CD14-positive monocyte (primary cell): ENCODE data around the gene CACNG6. TPM values are rescaled to one million over a fixed set of nuclear protein-coding genes. Genes with fewer than 3 reads are reported as not detected.
A peak's percentile ranks its signal among the peaks of the same experiment; 100 is the strongest.

Source experiments
- DNase-seq, 3 donors: peaks; one replicate each; pipeline ENCODE4 v3.0.0-alpha.2; 2011 to 2022
- H2AFZ ChIP-seq: 2 replicates; pipeline ENCODE4 v1.6.0; 2012; ENCODE audit warnings: mild to moderate bottlenecking, low read depth, low read length, inconsistent platforms; ENCODE audit not compliant: insufficient read depth, poor library complexity, severe bottlenecking
- H3K27ac ChIP-seq, 2 donors: 1 replicate in 1 of 2; 2 replicates in 1 of 2; pipeline ENCODE4 v1.5.1; 2012 to 2013; ENCODE audit warnings: low read length in 2 of 2, control low read depth in 1 of 2, inconsistent platforms in 1 of 2, low read depth in 1 of 2, mild to moderate bottlenecking in 1 of 2
- H3K27me3 ChIP-seq, 2 donors: one replicate each; pipeline versions ENCODE4 v1.6.0 to v1.6.1; 2011 to 2013; ENCODE audit warnings: low read length in 2 of 2; ENCODE audit not compliant: control insufficient read depth in 2 of 2, insufficient read depth in 2 of 2
- H3K36me3 ChIP-seq, 2 donors: replicated peaks in 1 of 2; 1 replicate in 1 of 2; 2 replicates in 1 of 2; pipeline versions ENCODE4 v1.5.1 to v1.6.1; 2012 to 2013; ENCODE audit warnings: low read length in 2 of 2, control low read depth in 1 of 2, inconsistent platforms in 1 of 2, mild to moderate bottlenecking in 1 of 2; ENCODE audit not compliant: insufficient read depth in 2 of 2, control insufficient read depth in 1 of 2
- H3K4me1 ChIP-seq, 2 donors: 1 replicate in 1 of 2; 2 replicates in 1 of 2; pipeline versions ENCODE4 v1.5.1 to v1.6.1; 2012 to 2013; ENCODE audit warnings: low read length in 2 of 2, control low read depth in 1 of 2, inconsistent platforms in 1 of 2, mild to moderate bottlenecking in 1 of 2, moderate library complexity in 1 of 2; ENCODE audit not compliant: insufficient read depth in 2 of 2, control insufficient read depth in 1 of 2
- H3K4me2 ChIP-seq: replicated peaks from 2 replicates; pipeline ENCODE3; 2012; ENCODE audit warnings: low read length, moderate library complexity, mild to moderate bottlenecking; ENCODE audit not compliant: poor library complexity, severe bottlenecking; ENCODE audit errors: extremely low read depth
- H3K4me3 ChIP-seq, 3 experiments: fragments of 200-600 bp in 1 of 3; sonication (generic) in 1 of 3; replicated peaks in 1 of 3; 1 replicate in 2 of 3; 2 replicates in 1 of 3; pipeline ENCODE4 v1.5.1; 2011 to 2013; ENCODE audit warnings: low read length in 3 of 3, mild to moderate bottlenecking in 3 of 3, control low read depth in 2 of 3, low read depth in 2 of 3, inconsistent platforms in 1 of 3, moderate library complexity in 1 of 3
- H3K79me2 ChIP-seq: 2 replicates; pipeline ENCODE4 v1.6.0; 2012; ENCODE audit warnings: mild to moderate bottlenecking, control low read depth, inconsistent platforms, low read length, moderate library complexity; ENCODE audit not compliant: insufficient read depth
- H3K9ac ChIP-seq: 2 replicates; pipeline ENCODE4 v1.6.0; 2017; ENCODE audit warnings: low read length, mild to moderate bottlenecking; ENCODE audit not compliant: insufficient read depth, poor library complexity, severe bottlenecking
- H3K9me3 ChIP-seq, 2 donors: replicated peaks in 1 of 2; 1 replicate in 1 of 2; 2 replicates in 1 of 2; pipeline versions ENCODE4 v1.5.1 to v1.6.1; 2012 to 2013; ENCODE audit warnings: low read length in 2 of 2, control low read depth in 1 of 2; ENCODE audit not compliant: control insufficient read depth in 1 of 2, insufficient read depth in 1 of 2
- H4K20me1 ChIP-seq: 2 replicates; pipeline ENCODE4 v1.6.0; 2012; ENCODE audit warnings: mild to moderate bottlenecking, low read length, control low read depth, moderate library complexity; ENCODE audit not compliant: insufficient read depth
- H3K27ac Mint-ChIP-seq, 7 donors: one replicate each; pipeline ENCODE4 v1.8.0; 2020; ENCODE audit warnings: mild to moderate bottlenecking in 7 of 7, mixed read lengths in 7 of 7, moderate library complexity in 6 of 7, inconsistent platforms in 2 of 7
- H3K27me3 Mint-ChIP-seq, 3 donors: one replicate each; pipeline ENCODE4 v1.8.0; 2021 to 2022; ENCODE audit warnings: low read depth in 3 of 3, mild to moderate bottlenecking in 3 of 3, mixed read lengths in 3 of 3, moderate library complexity in 3 of 3, inconsistent platforms in 1 of 3
- H3K36me3 Mint-ChIP-seq, 2 donors: one replicate each; pipeline ENCODE4 v1.8.0; 2020; ENCODE audit warnings: mixed read lengths in 2 of 2, inconsistent platforms in 1 of 2, mild to moderate bottlenecking in 1 of 2
- H3K4me1 Mint-ChIP-seq: one replicate; pipeline ENCODE4 v1.8.0; 2020; ENCODE audit warnings: mild to moderate bottlenecking, mixed read lengths
- H3K4me3 Mint-ChIP-seq, 2 donors: one replicate each; pipeline ENCODE4 v1.8.0; 2020; ENCODE audit warnings: mild to moderate bottlenecking in 2 of 2, mixed read lengths in 2 of 2, moderate library complexity in 1 of 2
- H3K9me3 Mint-ChIP-seq, 7 donors: one replicate each; pipeline ENCODE4 v1.8.0; 2020 to 2022; ENCODE audit warnings: mixed read lengths in 7 of 7, mild to moderate bottlenecking in 6 of 7, moderate library complexity in 6 of 7, inconsistent platforms in 2 of 7
- WGBS: methylation state at CpG from one replicate; pipeline ENCODE4 v1.1.5; 2013; ENCODE audit warnings: missing lambda C conversion rate; ENCODE audit not compliant: insufficient coverage; 5-methylcytosine and 5-hydroxymethylcytosine counted together
- intact Hi-C, 2 donors: fragments of 100-400 bp; cut with micrococcal nuclease; formaldehyde crosslinking; loops; one replicate each; pipeline versions ENCODE4 v1.15.0 to v1.15.1; 2023
- polyA plus RNA-seq, 3 donors: library from polyadenylated mRNA; depleted of rRNA in 1 of 3; unstranded in 2 of 3; stranded (reverse) in 1 of 3; fragments of 300-500 nt in 2 of 3; fragments of >200 nt in 1 of 3; fragmentation: Illumina TruSeq in 2 of 3; gene quantifications; 1 replicate in 2 of 3; 2 replicates in 1 of 3; pipeline ENCODE4 v1.2.3, GENCODE V29; 2012 to 2021
- TF ChIP-seq, protein P1 (sequence below): fragments of 200-600 bp; IDR thresholded peaks from one replicate; pipeline ENCODE4 v1.8.0; 2022; ENCODE audit warnings: antibody characterized with exemption, mild to moderate bottlenecking

The CACNG6 gene
- polyA plus RNA-seq, 3 donors = 0.08 to 0.18 TPM; not detected in 1

DNA sequence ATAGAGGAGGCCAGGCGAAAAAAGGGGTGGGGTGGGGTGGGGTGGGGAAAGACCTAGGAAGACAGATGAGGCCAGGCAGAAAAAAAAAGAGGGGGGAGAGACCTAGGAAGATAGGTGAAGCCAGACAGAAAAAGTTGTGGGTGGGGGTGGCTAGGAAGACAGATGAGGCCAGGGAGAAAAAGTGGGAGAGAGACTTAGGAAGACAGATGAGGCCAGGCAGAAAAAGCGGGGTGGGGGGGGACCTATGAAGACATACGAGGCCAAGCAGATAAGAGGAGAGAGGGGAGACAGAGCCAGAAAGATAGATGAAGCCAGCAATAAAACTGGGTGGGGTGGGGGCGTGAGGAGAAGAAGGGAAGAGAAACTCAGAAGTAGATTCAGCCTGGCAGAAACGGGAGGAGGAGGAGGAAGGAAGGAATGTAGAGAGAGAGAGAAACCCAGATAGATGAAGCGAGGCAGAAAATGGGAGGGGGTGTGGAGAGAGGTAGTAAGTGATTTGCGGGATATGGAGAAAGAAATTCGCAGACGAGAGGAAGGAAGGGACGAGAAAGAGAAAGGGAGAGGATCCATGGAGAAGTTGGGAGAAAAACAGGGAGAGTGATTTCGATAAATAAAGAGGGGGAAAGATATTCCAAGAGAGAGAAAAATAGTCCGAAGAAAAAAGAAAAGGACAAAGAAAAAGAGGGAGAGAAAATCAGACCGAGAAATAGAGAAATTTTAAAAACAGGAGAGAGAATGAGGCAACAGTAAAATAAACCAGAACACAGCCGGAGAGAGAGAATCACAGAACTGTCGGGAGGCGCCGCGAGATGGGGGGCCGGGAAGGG lies 12.2 kb upstream of the CACNG6 start:
- H3K9me3 Mint-ChIP-seq = peaks cover 9 to 31% (median 25%) of the 10 kb centered on the region in 7 donors
- peak overlapping the region; percentile 74 to 91 for H3K4me3 Mint-ChIP-seq
- Histone ChIP-seq H3K27ac (no peak overlapping the region), H3K4me1 (peaks cover 32 to 44% of the 10 kb centered on the region in 2 donors), H4K20me1 (no peaks in the 10 kb centered on the region), H2AFZ (peak overlapping the region; percentile 67), H3K4me2 (peak overlapping the region; percentile 84), H3K79me2 (no peaks in the 10 kb centered on the region), H3K36me3 (no peaks in the 10 kb centered on the region), H3K9ac (no peak overlapping the region), H3K4me3 (peak overlapping the region in 1 of 3 experiments; percentile 75), H3K9me3 (peaks cover 7 to 29% of the 10 kb centered on the region in 2 donors), H3K27me3 (peaks cover 18 to 63% of the 10 kb centered on the region in 2 donors)
- 6% methylated on average over 14 of the region's 19 CpGs for WGBS
- H3K27ac Mint-ChIP-seq = peak overlapping the region in 4 of 7 donors; percentile 33 to 68 (median 49)
- TF ChIP-seq, protein P1, sequence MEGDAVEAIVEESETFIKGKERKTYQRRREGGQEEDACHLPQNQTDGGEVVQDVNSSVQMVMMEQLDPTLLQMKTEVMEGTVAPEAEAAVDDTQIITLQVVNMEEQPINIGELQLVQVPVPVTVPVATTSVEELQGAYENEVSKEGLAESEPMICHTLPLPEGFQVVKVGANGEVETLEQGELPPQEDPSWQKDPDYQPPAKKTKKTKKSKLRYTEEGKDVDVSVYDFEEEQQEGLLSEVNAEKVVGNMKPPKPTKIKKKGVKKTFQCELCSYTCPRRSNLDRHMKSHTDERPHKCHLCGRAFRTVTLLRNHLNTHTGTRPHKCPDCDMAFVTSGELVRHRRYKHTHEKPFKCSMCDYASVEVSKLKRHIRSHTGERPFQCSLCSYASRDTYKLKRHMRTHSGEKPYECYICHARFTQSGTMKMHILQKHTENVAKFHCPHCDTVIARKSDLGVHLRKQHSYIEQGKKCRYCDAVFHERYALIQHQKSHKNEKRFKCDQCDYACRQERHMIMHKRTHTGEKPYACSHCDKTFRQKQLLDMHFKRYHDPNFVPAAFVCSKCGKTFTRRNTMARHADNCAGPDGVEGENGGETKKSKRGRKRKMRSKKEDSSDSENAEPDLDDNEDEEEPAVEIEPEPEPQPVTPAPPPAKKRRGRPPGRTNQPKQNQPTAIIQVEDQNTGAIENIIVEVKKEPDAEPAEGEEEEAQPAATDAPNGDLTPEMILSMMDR = no peak
- peaks cover 18 to 19% of the 10 kb centered on the region in 2 donors for H3K36me3 Mint-ChIP-seq
- intact Hi-C loops = loop anchor here in 1 of 2 donors (5.0 kb wide), 1 partner anchor 43 kb away; no protein-coding TSS in a partner anchor
- peaks cover 38% of the 10 kb centered on the region for H3K4me1 Mint-ChIP-seq
- no peak for DNase-seq
- peaks cover 48 to 65% (median 59%) of the 10 kb centered on the region in 3 donors for H3K27me3 Mint-ChIP-seq

DNA sequence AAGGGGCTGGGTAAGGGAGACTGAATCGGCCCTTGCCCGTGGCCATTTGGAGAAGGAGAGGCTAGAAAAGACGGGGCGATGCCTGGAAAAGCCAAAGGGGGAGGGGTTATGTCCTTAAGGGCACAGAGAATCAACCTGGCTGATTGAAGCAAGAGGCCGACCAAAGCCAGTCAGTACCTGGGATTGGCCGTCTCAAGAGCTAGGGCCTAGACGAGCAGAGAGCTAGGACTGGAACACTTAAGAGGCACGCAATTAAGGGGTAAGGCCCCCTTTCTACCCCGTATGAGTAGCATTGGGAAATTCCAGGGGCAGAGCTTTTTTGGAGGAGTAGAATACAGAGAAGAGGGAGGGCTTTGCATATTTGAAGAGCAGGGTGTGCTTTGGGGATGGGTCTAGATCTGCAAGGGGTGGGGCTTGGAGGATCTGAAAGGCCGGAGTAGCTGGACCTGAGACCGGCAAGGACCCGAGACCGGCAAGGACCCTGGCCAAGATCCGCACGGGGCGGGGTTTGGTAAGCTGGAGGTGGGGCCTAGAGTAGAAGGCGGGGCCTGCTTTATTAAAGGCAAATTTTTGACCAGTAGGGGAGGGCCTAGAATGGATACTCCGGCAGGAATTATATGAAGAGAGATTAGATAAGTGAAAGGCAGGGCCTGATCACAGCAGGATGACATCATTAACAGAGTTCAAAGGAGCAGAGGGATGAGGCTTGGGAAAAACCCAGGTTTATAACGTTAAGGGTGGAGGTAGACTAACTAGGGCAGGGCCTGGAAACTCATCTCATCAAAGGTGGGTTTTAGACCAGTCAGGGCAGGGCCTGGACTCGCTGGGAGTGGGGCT lies 10.7 kb upstream of the CACNG6 start:
- Histone ChIP-seq H2AFZ (peak overlapping the region; percentile 67), H3K27ac (no peak overlapping the region), H3K9ac (no peak overlapping the region), H3K4me1 (peaks cover 32 to 44% of the 10 kb centered on the region in 2 donors), H3K4me2 (peak overlapping the region; percentile 84), H3K4me3 (peak overlapping the region in 2 of 3 experiments; percentile 36 to 75), H3K79me2 (no peaks in the 10 kb centered on the region), H4K20me1 (no peaks in the 10 kb centered on the region), H3K9me3 (peaks cover 7 to 29% of the 10 kb centered on the region in 2 donors), H3K36me3 (no peaks in the 10 kb centered on the region), H3K27me3 (peaks cover 19 to 76% of the 10 kb centered on the region in 2 donors)
- H3K27ac Mint-ChIP-seq = peak overlapping the region in 5 of 7 donors; percentile 33 to 92 (median 80)
- WGBS = 58% methylated on average over 18 of the region's 20 CpGs
- H3K4me3 Mint-ChIP-seq = peak overlapping the region; percentile 74 to 91
- TF ChIP-seq, protein P1 = no peak
- peaks cover 38% of the 10 kb centered on the region for H3K4me1 Mint-ChIP-seq
- intact Hi-C loops = loop anchor here in 1 of 2 donors (5.0 kb wide), 1 partner anchor 42 kb away; no protein-coding TSS in a partner anchor
- H3K27me3 Mint-ChIP-seq = peaks cover 46 to 57% (median 47%) of the 10 kb centered on the region in 3 donors
- DNase-seq = no peak
- peaks cover 18 to 19% of the 10 kb centered on the region in 2 donors for H3K36me3 Mint-ChIP-seq
- peaks cover 9 to 31% (median 25%) of the 10 kb centered on the region in 7 donors for H3K9me3 Mint-ChIP-seq
